Peyer's patch (tissue), 4 donors: ENCODE results near the gene APBA1. TPM values are rescaled to one million over a fixed set of nuclear protein-coding genes. Genes with fewer than 3 reads are reported as not detected.

ENCODE experiments used
- DNase-seq, 3 donors: peaks; one replicate each; pipeline ENCODE4 v3.0.0-alpha.2; 2017 to 2019
- H3K27ac ChIP-seq, 4 donors: fragments of 200-600 bp; sonication (generic); one replicate each; pipeline ENCODE4 v1.5.1; 2016 to 2019
- H3K27me3 ChIP-seq, 2 donors: fragments of 200-600 bp; sonication (generic); one replicate each; pipeline ENCODE4 v1.5.1; 2019
- H3K36me3 ChIP-seq, 3 donors: fragments of 200-600 bp; sonication (generic); one replicate each; pipeline ENCODE4 v1.5.1; 2016 to 2019
- H3K4me1 ChIP-seq, 4 donors: fragments of 200-600 bp; sonication (generic); one replicate each; pipeline ENCODE4 v1.5.1; 2016 to 2019
- H3K4me3 ChIP-seq, 4 donors: fragments of 200-600 bp; sonication (generic); 1 replicate in 3 of 4; 2 replicates in 1 of 4; pipeline ENCODE4 v1.5.1; 2016 to 2019; ENCODE audit warnings: mild to moderate bottlenecking in 1 of 4
- H3K9me3 ChIP-seq, 4 donors: fragments of 200-600 bp; sonication (generic); one replicate each; pipeline ENCODE4 v1.5.1; 2016 to 2019; ENCODE audit warnings: mild to moderate bottlenecking in 1 of 4
- POLR2A ChIP-seq, 2 donors: fragments of 450-650 bp; IDR thresholded peaks; one replicate each; pipeline ENCODE4 v1.5.1; 2017; ENCODE audit warnings: antibody characterized with exemption in 2 of 2, mild to moderate bottlenecking in 2 of 2, moderate library complexity in 2 of 2
- total RNA-seq, 4 donors: library from RNA; depleted of rRNA; stranded (reverse); fragments of >200 nt; gene quantifications; one replicate each; pipeline ENCODE4 v1.1.0, GENCODE V29; 2016
- TF ChIP-seq, protein P1 (sequence below), 6 experiments: fragments of 450-650 bp in 4 of 6; fragments of 200-600 bp in 2 of 6; sonication (generic) in 1 of 6; IDR thresholded peaks; one replicate each; pipeline ENCODE4 v1.5.1; 2017 to 2019; ENCODE audit warnings: antibody characterized with exemption in 6 of 6, mild to moderate bottlenecking in 3 of 6, moderate library complexity in 1 of 6

The APBA1 gene
- total RNA-seq, 4 donors from 2014 or later, result 0.88 to 14.9 (median 3.9) TPM

DNA sequence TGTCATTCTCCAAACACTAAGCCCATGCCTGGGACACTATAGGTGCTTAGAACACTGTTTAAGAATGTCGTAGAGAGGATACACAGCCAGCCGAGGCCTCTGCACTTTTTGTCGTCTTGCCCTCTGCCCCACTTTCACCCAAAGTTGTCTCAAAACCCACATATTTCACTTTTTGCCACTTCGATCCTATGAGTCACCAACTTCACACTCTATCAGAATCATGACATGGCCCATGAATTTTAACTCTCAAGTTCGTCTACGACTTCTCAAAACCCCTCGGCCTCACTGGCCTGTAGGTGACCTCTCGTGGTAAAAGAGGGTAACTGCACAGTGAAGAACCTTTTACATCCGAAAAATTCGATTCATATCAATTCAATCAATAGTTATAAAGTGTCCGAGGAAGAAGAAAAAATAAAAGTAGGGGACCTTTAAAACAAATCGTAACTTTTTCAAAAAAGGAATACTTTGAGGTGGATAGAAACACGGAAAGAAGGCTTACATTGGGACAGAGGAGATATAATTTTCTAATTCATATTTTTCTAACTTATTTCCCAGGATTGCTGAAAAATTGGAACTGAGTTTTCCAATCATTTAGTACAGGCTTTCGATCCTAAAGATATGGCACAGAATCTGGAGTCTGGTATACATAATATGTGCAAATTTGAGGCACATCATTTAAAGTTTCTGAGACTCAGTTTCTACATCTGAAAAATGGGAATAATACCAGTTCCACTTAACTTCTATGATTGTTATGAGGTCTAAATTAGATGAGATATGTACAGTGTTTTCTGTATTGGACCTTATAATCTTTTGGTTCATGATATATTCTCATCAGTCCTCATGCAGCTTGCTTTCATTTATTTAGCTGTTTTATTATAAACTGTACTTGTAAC is 122.6 kb downstream of the APBA1 start:
- peak in 1 of 3 donors; percentile 68 for DNase-seq
- Histone ChIP-seq H3K27me3 (no peaks in the 10 kb centered on the region), H3K4me1 (no peaks in the 10 kb centered on the region), H3K36me3 (no peaks in the 10 kb centered on the region), H3K9me3 (no peaks in the 10 kb centered on the region), H3K4me3 (no peak overlapping the region), H3K27ac (no peak overlapping the region)
- no peak for TF ChIP-seq POLR2A (IDR thresholded peaks at IDR 0.05)
- TF ChIP-seq, protein P1, sequence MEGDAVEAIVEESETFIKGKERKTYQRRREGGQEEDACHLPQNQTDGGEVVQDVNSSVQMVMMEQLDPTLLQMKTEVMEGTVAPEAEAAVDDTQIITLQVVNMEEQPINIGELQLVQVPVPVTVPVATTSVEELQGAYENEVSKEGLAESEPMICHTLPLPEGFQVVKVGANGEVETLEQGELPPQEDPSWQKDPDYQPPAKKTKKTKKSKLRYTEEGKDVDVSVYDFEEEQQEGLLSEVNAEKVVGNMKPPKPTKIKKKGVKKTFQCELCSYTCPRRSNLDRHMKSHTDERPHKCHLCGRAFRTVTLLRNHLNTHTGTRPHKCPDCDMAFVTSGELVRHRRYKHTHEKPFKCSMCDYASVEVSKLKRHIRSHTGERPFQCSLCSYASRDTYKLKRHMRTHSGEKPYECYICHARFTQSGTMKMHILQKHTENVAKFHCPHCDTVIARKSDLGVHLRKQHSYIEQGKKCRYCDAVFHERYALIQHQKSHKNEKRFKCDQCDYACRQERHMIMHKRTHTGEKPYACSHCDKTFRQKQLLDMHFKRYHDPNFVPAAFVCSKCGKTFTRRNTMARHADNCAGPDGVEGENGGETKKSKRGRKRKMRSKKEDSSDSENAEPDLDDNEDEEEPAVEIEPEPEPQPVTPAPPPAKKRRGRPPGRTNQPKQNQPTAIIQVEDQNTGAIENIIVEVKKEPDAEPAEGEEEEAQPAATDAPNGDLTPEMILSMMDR (IDR thresholded peaks at IDR 0.05), result peak; percentile 53 to 89 (median 75)

GRCh38 chr9:69548681-69549080 is 123.5 kb downstream of the APBA1 start:
- DNase-seq, result no peak
- no peak overlapping the region for H3K4me3 ChIP-seq
- H3K27ac ChIP-seq, result no peak overlapping the region
- no peaks in the 10 kb centered on the region for H3K36me3 ChIP-seq
- TF ChIP-seq, protein P1 (IDR thresholded peaks at IDR 0.05), result no peak
- no peak for TF ChIP-seq POLR2A (IDR thresholded peaks at IDR 0.05)
- H3K9me3 ChIP-seq, result no peaks in the 10 kb centered on the region
- H3K4me1 ChIP-seq, result no peaks in the 10 kb centered on the region
- H3K27me3 ChIP-seq, result no peaks in the 10 kb centered on the region

DNA sequence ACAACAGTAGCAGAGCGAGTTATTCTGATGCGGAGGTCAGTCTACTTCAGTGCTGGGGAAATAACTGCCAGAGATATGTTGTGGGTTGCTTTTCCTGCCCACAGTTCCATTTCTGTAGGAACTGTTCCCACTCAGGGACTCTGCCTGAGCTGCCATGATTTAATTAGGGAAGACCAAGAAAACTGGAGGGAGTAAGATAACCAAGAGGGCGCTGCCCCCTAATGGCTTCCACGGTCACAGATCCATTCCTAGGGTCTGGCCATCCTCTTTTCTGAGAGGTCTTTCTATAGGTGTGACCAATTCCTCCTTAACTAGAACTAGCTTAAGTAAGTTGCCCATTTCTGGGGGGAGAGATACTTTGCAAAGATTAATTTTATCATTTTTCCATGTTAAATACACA is 125.9 kb downstream of the APBA1 start:
- no peaks in the 10 kb centered on the region for H3K9me3 ChIP-seq
- no peak overlapping the region for H3K4me3 ChIP-seq
- no peaks in the 10 kb centered on the region for H3K27me3 ChIP-seq
- no peak for DNase-seq
- H3K4me1 ChIP-seq, result no peaks in the 10 kb centered on the region
- H3K27ac ChIP-seq, result no peak overlapping the region
- no peaks in the 10 kb centered on the region for H3K36me3 ChIP-seq
- TF ChIP-seq POLR2A (IDR thresholded peaks at IDR 0.05), result no peak
- TF ChIP-seq, protein P1 (IDR thresholded peaks at IDR 0.05), result peak in 2 of 6 experiments; percentile 5 to 8

DNA sequence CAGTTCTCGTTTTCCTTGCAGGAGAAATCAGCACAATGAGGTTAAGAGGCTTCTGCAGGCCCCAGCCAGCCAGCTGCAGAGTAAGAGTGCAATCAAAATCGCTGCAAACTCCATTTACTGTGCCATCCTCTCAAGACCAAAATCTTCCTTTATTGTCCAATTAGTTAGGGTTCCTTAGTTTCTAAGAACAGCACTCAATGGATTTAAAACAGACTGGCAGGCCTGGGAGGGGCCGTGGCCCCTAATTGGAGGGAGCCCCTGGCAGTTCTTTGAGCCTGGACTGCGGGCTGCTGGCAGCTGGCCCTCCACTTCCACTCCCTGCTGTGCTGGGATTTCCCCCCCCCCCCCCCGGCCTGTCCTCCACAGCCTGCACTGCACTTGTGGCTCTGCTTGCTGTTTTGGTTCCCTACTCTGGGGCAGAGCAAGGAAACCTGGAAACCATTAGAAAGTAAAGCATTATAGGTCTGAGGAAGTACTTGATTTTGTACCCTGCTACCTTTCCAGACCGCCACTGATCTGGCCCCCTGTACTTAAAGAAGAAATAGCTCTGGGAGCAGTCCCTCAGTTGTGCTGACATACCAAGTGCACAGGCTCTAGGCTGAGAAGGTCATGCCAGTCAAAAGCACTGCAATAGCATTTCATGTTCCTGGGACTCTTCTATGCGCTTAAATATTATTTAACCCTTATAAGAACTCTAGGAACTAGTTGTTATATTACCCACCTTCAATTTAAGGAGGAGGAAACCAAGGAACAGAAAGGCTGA is 129.0 kb downstream of the APBA1 start:
- H3K4me3 ChIP-seq, result no peak overlapping the region
- no peak for DNase-seq
- TF ChIP-seq, protein P1 (IDR thresholded peaks at IDR 0.05), result no peak

GRCh38 chr9:69542058-69542457 is 130.1 kb downstream of the APBA1 start:
- TF ChIP-seq, protein P1 (IDR thresholded peaks at IDR 0.05), result no peak
- no peak for TF ChIP-seq POLR2A (IDR thresholded peaks at IDR 0.05)
- Histone ChIP-seq H3K27me3 (no peaks in the 10 kb centered on the region), H3K4me1 (no peaks in the 10 kb centered on the region), H3K4me3 (no peak overlapping the region), H3K9me3 (no peaks in the 10 kb centered on the region), H3K27ac (no peak overlapping the region), H3K36me3 (no peaks in the 10 kb centered on the region)
- DNase-seq, result no peak

More for the DNA sequence above, 129.0 kb downstream of the APBA1 start:
- Histone ChIP-seq H3K27ac (no peak overlapping the region), H3K36me3 (no peaks in the 10 kb centered on the region), H3K4me1 (no peaks in the 10 kb centered on the region), H3K9me3 (no peaks in the 10 kb centered on the region), H3K27me3 (no peaks in the 10 kb centered on the region)
